Measurements from ENCODE around the gene LPAR3. TPM values are rescaled to one million over a fixed set of nuclear protein-coding genes. Genes with fewer than 3 reads are reported as not detected.

Gene LPAR3
- total and polyA plus RNA-seq, 2 of the 4 experiments (the other 2 are of a cell fraction), result 0.09 to 0.18 TPM

- Histone ChIP-seq H4K8ac (ENCODE audit: low read depth in 2 of 2, low read length in 2 of 2) (peak overlapping the region in 1 of 2 experiments; percentile 33; a peak in 1 of 4 replicates), H4K5ac (ENCODE audit: low read depth, low read length) (no peak overlapping the region), H3K79me1 (ENCODE audit: low read depth in 1 of 2, low read length in 2 of 2) (peaks cover 0 to 3% of the 10 kb centered on the region in 2 experiments; a peak in 1 of 4 replicates), H2AK9ac (replicated peaks; ENCODE audit: low read depth, low read length, poor library complexity) (no peak overlapping the region), H3K36me3 (ENCODE audit: control insufficient read depth, insufficient read depth, low read length) (no peaks in the 10 kb centered on the region), H3K56ac (ENCODE audit: extremely low read depth, insufficient read depth, low read length) (no peak overlapping the region), H2BK5ac (ENCODE audit: low read depth, low read length, poor library complexity, severe bottlenecking) (peak overlapping the region; percentile 9), H3K23ac (ENCODE audit: low read depth, low read length) (0 out of 2 replicates have a peak overlapping the region, but pooled peaks have one; percentile 7), H3K9me3 (ENCODE audit: control insufficient read depth, insufficient read depth, low read length) (no peaks in the 10 kb centered on the region), H3K4me1 (ENCODE audit: control insufficient read depth, insufficient read depth, low read length) (peaks cover 13% of the 10 kb centered on the region), H2AFZ (replicated peaks; ENCODE audit: low read length, poor library complexity) (peak overlapping the region; percentile 79), H2AK5ac (ENCODE audit: low read depth, low read length) (peak overlapping the region; percentile 83), H2BK15ac (ENCODE audit: low read depth, low read length) (peak overlapping the region; percentile 22), H3K9ac (ENCODE audit: low read depth, low read length) (no peak overlapping the region), H3K27me3 (ENCODE audit: control insufficient read depth, insufficient read depth, low read length) (no peaks in the 10 kb centered on the region), H2BK20ac (ENCODE audit: low read depth, low read length) (peak overlapping the region; percentile 90), H3K27ac (ENCODE audit: insufficient read depth, low read length) (no peak overlapping the region), H4K20me1 (ENCODE audit: insufficient read depth, low read length) (no peaks in the 10 kb centered on the region), H3K4ac (ENCODE audit: low read depth, low read length) (peak overlapping the region; percentile 58), H2BK120ac (ENCODE audit: low read depth, low read length) (peak overlapping the region; percentile 82), H3K18ac (ENCODE audit: low read depth, low read length) (no peak overlapping the region; the same call in 1 of the 2 replicates), H3K4me2 (ENCODE audit: low read depth, low read length) (no peak overlapping the region), H3K4me3 (ENCODE audit: insufficient read depth, low read depth, low read length) (no peak overlapping the region), H3K14ac (replicated peaks; ENCODE audit: low read depth, low read length) (peak overlapping the region; percentile 53; the same call in 1 of the 2 replicates), H3K9me1 (ENCODE audit: insufficient read depth, low read length) (peaks cover 23% of the 10 kb centered on the region), H4K91ac (ENCODE audit: insufficient read depth, low read depth, low read length) (peak overlapping the region; percentile 46)
- no TSS peak for BruUV-seq (replicated peaks)
- dilution Hi-C loops (cut with HindIII; ENCODE audit: low sequenced_read_pairs, unreplicated experiment) (no loop called here), in situ Hi-C loops (cut with MboI; ENCODE audit: low sequenced_read_pairs) (no loop called here), intact Hi-C loops (cut with micrococcal nuclease) (no loop called here)
- WGBS, 2 experiments (ENCODE audit: extremely low coverage in 2 of 2, insufficient read length in 1 of 2), result 100% methylated on average over 1 of the region's 2 CpGs; no CpG with 5 or more reads in 1 of the 2 experiments
- TF ChIP-seq MAFK (IDR thresholded peaks at IDR 0.05; ENCODE audit: low read depth, low read length) (no peak), CEBPB (IDR thresholded peaks at IDR 0.05; ENCODE audit: low read depth, low read length) (peak; percentile 34; the same call in 1 of the 2 replicates), BHLHE40 (IDR thresholded peaks at IDR 0.05; ENCODE audit: low read depth, low read length) (peak; percentile 22; the same call in 1 of the 2 replicates)
- DNase-seq, result peak; percentile 85
- ChIA-PET CTCF (no interaction called here), POLR2A (ENCODE audit: unreplicated experiment) (no interaction called here)
- peak; percentile 35; the same call in 1 of the 2 replicates for ATAC-seq (ENCODE audit: low read depth)
These were observed 39.0 kb downstream of the LPAR3 start for GRCh38 chr1:84853741-84854721.

Measured in IMR-90 (cell line).